Uterus (tissue), 2 donors: ENCODE results near the gene EDEM2.

Source experiments
- POLR2A ChIP-seq, 2 donors: fragments of 450-650 bp; IDR thresholded peaks; one replicate each; pipeline ENCODE4 v1.6.1; 2016; ENCODE audit warnings: antibody characterized with exemption in 2 of 2, mild to moderate bottlenecking in 1 of 2, moderate library complexity in 1 of 2
- TF ChIP-seq, protein P1 (sequence below), 4 experiments: fragments of 200-600 bp in 2 of 4; fragments of 450-650 bp in 2 of 4; sonication (generic) in 2 of 4; IDR thresholded peaks; one replicate each; pipeline ENCODE4 v1.5.1; 2016 to 2019; ENCODE audit warnings: antibody characterized with exemption in 4 of 4, mild to moderate bottlenecking in 2 of 4, moderate library complexity in 1 of 4

DNA sequence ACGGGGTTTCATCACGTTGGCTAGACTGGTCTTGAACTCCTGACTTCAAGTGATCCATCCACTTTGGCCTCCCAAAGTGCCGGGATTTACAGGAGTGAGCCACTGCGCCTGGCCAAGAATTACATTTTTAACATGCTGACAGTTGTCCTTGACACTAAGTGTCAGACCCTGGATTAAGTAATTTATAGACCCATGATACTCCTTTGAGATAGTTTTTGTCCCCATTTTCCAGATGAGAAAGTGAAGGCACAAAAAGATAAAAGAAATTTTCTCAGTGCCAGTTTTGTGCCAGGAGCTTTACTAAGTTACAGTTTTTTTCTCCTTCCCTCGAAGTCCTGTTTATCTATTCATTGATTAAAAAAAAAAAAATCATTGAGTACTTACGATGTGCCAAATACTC lies 9.8 kb upstream of the EDEM2 start:
- TF ChIP-seq, protein P1, sequence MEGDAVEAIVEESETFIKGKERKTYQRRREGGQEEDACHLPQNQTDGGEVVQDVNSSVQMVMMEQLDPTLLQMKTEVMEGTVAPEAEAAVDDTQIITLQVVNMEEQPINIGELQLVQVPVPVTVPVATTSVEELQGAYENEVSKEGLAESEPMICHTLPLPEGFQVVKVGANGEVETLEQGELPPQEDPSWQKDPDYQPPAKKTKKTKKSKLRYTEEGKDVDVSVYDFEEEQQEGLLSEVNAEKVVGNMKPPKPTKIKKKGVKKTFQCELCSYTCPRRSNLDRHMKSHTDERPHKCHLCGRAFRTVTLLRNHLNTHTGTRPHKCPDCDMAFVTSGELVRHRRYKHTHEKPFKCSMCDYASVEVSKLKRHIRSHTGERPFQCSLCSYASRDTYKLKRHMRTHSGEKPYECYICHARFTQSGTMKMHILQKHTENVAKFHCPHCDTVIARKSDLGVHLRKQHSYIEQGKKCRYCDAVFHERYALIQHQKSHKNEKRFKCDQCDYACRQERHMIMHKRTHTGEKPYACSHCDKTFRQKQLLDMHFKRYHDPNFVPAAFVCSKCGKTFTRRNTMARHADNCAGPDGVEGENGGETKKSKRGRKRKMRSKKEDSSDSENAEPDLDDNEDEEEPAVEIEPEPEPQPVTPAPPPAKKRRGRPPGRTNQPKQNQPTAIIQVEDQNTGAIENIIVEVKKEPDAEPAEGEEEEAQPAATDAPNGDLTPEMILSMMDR (IDR thresholded peaks at IDR 0.05) = no peak
- TF ChIP-seq POLR2A (IDR thresholded peaks at IDR 0.05) = no peak
